GM18499 (cell line): ENCODE data around the gene TRAPPC8.
"Not testable (repeated sequence)": the region's sequence is repeated elsewhere in the genome, so short reads cannot be mapped to it uniquely, and the experiment has no call there.

Source experiments
- ATAC-seq: cut with Tn5 transposase; IDR thresholded peaks from one replicate; pipeline ENCODE4 v1.9.1; 2021; ENCODE audit warnings: moderate number of reproducible peaks; ENCODE audit not compliant: insufficient read depth, unreplicated experiment

TRAPPC8 gene

DNA sequence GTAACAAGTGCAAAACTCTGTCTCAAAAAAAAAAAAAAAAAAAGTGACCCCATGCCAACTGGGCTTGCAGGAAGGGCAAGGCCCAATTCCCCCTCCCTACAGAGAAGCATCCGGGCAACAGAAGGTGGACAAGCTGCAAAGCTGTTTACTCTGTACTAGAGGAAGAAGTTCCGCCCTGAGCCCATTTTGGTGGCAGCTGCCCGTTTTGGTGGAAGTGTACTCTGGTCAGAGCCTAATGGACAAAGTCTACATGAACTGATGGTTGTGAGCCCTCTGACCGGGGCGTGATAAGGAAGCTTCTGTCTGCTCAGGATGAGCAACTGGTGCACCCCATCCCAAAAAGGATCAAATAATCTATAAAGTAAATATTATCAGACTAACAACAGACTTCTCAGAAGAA lies 65.0 kb downstream of the TRAPPC8 start:
- no peak for ATAC-seq

DNA sequence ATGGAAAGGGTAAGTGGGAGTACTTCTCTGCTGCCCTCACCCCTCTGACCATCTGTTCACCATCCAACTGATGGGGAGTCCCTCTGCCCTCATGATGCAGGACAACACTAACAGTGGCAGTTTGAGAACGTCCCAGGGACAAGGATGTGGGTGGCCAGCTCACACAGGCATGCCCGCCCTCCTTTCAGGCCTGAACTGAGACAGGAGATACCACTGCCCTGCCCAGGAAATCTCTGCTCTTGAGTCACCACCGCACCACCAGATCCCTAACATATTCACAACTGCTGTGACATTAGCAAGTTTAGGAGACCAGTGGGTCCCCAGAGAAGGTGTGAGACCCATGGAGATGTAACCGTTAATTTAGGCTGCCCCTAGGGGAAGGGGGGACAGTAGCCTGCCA lies 66.2 kb downstream of the TRAPPC8 start:
- ATAC-seq, result no peak

- ATAC-seq, result no peak
These were observed 67.6 kb downstream of the TRAPPC8 start for GRCh38 chr18:31875301-31875700.

- no peak for ATAC-seq
These were observed 79.8 kb downstream of the TRAPPC8 start for GRCh38 chr18:31863103-31863502.

DNA sequence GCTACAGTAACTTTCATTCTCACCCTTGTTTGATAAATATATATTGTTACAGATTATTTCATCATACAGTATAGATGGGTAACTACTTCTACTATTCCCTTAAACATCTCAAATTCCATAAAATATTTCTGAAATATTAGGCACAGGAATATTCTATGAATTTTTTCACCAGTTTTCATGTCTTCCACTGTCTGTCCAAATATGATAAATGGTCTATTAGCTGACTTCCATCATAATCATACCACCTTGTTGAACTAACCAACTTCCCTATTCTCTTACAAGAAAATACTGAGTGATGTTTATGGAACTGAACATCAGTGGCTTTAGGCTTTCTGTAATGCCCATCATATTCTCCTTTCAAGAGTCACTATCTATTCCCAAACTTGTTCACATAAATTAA lies 82.4 kb downstream of the TRAPPC8 start:
- no peak for ATAC-seq

GRCh38 chr18:31857526-31858106 lies 85.3 kb downstream of the TRAPPC8 start:
- ATAC-seq, result no peak

GRCh38 chr18:31850844-31851243 lies 92.1 kb downstream of the TRAPPC8 start:
- no peak for ATAC-seq

DNA sequence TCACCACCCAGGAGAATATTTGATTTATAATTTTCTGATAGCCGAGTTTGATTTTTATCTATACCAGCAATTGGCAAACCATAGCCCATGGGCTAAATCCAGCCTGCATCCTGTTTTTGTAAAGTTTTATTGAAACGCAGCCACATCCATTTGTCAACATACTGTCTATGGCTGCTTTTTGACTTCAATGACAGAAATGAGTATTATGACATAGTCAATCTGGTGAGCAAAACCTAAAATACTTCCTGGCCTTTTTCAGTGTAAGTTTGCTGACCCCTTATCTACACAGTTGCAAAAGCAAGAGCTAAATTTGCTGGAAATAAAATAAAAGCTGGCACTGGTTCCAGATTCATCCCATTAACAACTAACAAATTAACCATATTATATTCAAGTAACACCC lies 102.4 kb downstream of the TRAPPC8 start:
- no peak for ATAC-seq

DNA sequence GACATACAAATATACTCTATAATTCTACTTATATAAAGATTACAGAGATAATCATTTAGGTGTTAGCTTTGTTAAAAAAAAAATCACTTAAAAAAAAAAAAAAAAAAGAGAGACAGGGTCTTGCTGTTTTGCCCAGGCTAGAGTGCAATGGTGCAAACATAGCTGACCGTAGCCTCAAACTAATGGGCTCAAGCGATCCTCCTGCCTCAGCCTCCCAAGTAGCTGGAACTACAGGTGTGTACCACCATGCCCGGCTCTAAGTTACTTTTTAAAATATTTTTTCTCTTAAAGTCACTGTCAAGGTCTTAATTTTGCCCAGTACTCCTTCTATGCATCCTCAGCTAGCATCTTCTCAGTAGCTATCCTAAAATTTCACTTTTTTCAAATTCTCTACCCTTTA lies 105.0 kb downstream of the TRAPPC8 start:
- ATAC-seq, result no peak

DNA sequence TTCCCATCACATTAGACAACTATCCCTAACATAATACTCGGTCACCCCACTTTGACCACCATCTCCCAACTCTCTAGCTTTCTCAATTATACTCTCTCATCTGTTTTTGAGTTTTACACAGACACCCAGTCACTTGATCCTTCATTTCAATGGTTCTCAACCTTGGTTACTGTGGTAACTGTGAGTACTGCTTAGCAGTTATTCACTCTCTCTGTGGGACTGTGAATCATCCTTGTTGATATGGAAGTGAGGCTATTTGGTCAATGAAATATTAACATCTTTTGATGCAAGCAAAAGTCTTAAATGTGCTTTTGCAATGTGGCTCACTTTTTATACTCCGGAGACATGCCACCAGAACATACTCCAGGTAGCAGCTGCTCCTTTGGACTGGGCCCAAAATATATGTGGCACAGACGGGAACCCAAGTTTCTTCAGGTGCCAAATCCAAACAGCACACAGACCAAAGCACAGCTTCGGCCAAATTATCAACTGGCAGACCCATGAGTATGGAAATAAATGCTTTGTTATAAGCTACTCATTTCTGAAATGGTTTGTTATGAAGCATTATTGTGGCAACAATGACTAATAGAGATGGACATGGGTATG lies 107.3 kb downstream of the TRAPPC8 start:
- no peak for ATAC-seq

DNA sequence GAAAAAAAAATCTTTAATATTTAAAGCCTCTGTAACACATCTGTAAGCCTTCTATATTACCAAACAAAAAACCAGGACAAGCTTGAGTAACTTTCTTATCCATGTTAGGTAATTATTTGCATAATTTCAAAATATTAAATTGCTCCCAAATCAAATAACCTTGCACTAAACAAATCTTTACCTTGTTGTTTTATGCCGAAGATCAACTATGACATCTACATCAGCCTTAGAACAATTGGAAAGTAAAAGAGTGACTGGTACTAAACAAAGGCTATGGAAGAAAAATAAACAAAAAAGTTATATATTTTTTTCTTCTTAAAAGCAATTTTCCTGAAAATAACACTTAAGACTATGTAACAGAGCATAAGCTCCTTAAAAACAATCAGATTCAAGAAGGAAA lies 111.0 kb downstream of the TRAPPC8 start:
- no peak for ATAC-seq

GRCh38 chr18:31830686-31831085 lies 112.2 kb downstream of the TRAPPC8 start:
- ATAC-seq, result no peak

DNA sequence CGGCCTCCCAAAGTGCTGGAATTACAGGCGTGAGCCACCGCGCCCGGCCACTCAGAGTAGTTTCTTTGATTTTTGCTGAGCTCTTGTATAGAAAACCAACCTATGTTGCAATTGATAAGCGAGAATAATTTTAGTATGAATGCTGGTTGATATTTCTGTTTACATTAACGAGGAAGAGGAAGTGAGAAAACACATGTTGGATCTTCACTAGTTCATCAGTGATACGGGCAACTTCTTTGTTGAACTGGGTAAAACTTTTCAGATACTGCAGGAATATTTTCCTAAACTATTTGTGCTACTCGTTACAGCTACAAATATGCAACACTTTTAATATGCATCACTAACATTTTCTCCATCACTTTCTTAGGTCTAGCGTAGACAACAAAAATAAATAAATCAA lies 114.3 kb downstream of the TRAPPC8 start:
- no peak for ATAC-seq

- ATAC-seq, result not testable (repeated sequence)
These were observed 116.1 kb downstream of the TRAPPC8 start for GRCh38 chr18:31826673-31827325.

DNA sequence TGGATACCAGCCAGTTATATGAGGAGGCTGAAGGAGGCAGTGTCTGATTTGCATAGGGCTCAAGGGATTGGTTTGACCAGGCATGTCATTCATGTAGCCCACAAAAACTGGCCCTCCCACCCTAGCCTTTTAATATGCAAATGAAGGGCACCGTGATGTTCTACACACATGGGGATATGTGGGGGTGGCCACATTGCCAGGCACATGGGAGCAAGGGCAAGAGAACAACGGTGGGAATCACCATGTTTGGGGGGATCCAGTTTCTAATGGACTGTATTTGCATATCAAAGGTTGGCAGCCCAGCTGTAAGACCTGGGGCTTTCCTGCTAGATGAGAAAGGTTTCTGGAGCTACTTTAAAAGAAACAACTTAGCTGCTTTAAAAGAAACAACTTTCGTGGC lies 117.2 kb downstream of the TRAPPC8 start:
- ATAC-seq, result no peak

- no peak for ATAC-seq
These were observed 121.3 kb downstream of the TRAPPC8 start for GRCh38 chr18:31821545-31822171.

DNA sequence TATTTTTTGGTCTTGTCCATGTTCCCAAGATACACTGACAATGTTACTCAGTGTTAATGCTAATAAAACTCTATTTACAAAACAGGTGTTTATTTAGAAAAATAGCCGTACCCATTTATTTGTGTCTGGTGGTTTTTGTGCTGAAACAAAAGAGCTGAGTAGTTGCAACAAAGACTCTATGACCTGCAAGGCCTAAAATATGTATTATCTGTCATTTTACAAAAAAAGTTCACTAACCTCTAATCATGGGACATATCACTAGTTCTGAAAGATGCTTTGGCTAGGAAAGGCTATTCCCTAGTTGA lies 123.1 kb downstream of the TRAPPC8 start:
- ATAC-seq, result no peak

GRCh38 chr18:31819106-31819924 lies 123.6 kb downstream of the TRAPPC8 start:
- no peak for ATAC-seq

- no peak for ATAC-seq
These were observed 128.8 kb downstream of the TRAPPC8 start for GRCh38 chr18:31814132-31814531.

DNA sequence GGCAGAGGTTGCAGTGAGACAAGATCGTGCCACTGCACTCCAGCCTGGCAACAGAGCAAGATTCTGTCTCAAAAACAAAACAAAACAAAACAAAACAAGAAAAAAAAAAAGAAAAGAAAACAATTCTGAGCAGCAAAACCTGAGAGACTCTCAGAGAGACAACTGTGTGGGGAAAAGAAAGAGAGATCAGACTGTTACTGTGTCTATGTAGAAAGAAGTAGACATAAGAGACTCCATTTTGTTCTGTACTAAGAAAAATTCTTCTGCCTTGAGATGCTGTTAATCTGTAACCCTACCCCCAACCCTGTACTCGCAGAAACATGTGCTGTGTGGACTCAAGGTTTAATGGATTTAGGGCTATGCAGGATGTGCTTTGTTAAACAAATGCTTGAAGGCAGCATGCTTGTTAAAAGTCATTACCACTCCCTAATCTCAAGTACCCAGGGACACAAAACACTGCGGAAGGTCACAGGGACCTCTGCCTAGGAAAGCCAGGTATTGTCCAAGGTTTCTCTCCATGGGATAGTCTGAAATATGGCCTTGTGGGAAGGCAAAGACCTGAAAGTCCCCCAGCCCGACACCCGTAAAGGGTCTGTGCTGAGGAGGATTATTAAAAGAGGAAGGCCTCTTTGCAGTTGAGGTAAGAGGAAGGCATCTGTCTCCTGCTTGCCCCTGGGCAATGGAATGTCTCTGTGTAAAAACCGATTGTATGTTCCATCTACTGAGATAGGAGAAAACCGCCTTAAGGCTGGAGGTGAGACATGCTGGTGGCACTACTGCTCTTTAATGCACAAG lies 132.4 kb downstream of the TRAPPC8 start:
- ATAC-seq, result not testable (repeated sequence)
